CD4-positive, alpha-beta T cell treated with Interleukin-4 for 1 hour (primary cell): ENCODE results near the gene LRRC31.

ENCODE experiments used
- DNase-seq, 2 donors: peaks; one replicate each; pipeline ENCODE4 v3.0.0-alpha.2; 2020 to 2022

The LRRC31 gene

DNA sequence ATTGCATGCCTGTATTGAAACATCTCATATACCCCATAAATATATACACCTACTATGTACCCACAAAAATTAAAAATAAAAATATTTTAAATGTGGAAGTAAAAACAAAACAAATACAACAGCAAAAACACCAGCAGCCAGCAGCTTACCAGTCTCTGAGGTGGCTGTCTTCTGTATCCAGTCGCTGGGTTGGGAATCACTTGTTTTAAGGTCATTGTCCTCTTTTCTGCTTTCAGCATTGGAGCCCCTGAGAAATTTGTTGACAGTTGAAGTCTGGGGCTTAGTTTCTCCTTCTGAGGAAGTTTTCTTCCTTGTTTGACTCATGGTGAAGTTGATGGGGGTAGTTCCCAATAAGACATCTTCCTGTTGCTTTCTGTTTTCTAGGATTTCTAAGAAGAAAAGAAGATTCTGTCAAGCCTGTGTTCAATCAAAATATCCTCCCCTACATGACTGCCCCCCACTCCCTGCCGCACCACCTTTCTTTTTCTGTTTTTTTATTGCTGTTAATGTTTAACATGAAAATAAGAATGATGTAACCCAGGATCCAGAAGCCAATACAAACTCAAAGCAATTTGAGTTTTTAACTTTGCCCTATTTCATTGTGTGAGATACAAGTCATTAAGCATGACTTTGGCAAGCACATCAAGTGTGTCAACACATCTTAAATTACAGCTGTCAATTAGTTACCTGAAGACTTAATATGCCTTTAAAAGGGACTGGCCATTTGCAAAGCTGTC, at the start of gene LRRC31:
LRRC31 (minus strand) TSS at position 452 of the 737 bp plus-strand sequence; CDS start at position 324, 128 bp downstream.
- DNase-seq, result no peak

DNA sequence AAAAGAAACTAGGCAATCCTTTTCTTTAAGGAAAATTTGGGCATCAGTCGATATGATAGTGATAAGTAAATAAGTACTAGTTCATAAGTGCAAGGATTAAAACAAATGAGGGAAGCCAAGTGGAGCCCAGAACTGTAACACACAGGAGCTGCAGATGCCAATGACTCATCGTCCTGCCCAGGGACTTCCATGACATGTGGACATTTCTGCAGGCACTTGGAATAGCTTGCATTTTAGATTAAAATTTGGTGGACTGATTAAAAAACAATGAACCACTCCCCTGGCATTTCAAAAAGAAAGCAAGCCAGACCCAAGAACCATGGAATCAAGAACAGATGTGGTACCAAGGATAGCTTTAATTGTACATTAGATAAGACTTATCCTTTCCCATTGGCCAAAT, 44.6 kb upstream of the LRRC31 start:
- DNase-seq, result no peak

DNA sequence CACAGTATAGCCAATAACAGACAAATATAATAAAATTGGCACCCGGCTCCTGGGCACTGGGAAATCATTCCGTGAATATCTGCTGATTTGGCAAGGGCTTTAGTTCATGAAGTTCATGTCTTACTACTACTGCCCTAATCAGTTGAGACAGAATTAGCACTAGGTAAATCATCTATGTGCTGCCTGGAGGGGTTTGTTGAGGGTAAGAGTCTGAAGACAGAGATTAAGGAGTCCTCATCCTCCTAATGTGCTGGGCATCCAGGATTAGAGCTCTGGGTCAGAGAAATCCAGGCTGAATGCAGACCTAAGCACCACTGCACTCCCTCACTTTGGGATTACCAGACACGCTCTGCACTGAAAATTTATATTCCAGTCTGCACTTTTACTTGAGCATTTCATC, 43.6 kb upstream of the LRRC31 start:
- no peak for DNase-seq

DNA sequence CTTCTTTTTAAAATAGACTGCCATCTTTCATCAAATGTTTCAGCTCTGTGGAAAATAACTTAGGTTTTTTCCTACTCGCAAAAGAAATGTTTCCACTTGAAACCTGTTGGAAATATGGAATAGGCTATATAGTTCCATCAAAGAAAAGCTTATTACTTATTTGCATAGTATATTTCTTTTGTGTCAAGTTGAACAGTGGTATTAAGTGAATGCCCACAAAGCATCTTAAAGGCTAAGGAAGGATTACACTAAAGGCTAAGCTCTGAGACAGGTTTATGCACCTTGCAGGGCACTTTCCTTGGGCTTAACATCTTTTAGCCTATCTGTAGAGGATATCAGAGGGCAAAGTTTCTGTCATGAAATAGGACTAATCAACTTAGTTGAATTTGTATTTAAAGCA, 41.5 kb upstream of the LRRC31 start, which contains the start of gene SAMD7:
SAMD7 (plus strand) TSS at position 301 of the 400 bp plus-strand sequence. CDS start 7,927 bp downstream, outside the sequence.
- no peak for DNase-seq

DNA sequence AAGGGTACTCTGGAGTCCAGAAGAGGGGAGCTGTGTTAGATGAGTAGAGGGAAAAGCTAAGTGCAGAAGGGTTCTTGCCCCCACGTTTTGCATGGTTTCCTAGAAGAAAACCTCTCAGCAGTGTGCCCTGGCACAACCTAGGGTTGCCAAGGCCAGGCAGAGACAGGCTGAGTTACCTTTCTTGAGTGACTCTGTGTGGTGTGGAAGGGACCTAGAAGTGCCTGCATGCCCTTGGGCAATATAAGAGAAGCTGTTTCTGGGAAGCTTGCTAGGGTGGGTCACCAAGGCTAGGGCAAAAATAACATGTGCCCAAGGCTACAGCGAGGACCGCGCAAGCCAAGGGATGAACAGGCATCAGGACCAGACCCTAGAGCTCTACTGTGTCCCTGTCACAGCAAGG, 38.2 kb upstream of the LRRC31 start:
- DNase-seq, result no peak

DNA sequence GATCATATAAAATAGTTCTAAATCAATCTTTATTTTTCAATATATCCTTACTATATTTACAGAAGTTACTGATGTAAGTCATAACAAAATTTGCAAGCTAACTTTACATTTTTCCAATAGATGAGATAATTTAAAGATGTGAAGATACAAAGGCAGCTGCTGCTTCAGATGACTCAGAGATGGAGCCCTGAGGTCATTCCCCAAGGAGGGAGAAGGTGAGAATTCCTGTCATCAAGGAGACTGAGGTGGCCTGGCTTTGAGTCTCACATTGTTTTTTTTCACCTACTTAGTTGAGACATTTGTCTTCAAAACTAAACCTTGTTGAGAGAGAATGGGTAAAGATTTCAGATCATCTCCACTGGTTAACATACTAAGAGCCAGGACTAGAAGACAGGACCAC, 37.7 kb upstream of the LRRC31 start:
- no peak for DNase-seq

DNA sequence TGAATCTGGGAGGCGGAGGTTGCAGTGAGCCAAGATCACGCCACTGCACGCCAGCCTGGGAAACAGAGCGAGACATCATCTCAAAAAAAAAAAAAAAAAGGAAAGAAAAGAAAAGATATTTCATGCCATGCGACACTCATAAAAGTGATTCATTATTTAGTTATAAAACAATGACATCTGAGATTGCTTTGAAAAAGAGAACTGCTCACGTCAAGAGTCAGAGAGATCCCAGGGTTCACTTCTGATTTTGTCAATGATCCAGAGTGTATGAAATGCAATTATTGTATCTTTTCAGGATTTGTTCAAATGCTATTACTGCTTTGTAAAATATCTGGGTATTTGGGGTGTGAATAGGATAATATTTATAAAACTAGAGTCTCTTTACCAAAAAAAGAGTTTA, 35.7 kb upstream of the LRRC31 start:
- no peak for DNase-seq

DNA sequence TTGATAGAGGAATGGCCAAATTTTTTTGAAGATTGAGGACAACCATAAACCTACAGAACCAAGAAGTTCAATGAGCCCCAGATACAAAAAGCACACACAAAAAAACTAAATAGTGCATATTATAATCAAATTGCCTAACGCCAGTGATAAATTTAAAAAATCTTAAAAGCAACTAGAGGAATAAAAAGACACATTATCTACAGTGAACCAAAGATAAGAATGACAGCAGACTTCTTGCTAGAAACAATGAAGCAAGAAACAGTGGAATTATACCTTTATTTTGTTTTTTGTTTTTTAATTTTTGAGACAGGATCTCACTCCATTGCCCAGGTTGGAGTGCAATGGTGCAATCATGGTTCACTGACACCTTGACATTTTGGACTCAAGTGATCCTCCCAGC, 31.7 kb upstream of the LRRC31 start:
- DNase-seq, result no peak

DNA sequence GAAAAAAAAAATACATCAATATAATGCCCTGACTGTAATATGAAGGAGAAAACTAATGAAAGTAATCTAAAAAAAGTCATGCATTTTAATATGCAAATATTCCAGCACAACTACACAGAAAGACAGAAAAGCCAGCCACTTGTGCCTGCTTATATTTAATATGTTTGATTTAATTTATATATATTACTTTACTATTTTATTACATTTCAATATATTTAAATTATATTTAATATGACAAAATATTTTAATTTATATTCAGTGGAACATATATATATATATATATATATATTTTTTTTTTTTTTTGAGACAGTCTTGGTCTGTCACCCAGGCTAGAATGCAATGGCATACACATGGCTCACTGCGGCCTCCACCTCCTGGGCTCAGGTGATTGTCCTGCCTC, 27.5 kb upstream of the LRRC31 start:
- no peak for DNase-seq

DNA sequence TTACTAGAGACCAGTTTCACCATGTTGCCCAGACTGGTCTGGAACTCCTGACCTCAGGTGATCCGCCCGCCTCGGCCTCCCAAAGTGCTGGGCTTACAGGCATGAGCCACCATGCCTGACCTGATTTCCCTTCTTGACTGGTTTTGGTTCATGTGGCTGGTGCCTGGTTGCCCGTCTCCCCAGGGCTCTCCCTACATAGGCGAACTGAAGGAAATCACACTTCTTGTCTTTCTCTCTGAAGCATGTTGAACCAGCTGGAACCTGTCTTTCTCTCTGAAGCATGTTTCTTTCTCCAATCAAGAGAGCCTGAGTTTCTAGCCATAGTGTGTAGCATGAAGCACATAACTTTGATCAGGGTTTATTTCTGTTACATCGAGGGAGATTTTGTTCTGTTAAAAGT, 25.3 kb upstream of the LRRC31 start:
- DNase-seq, result no peak

DNA sequence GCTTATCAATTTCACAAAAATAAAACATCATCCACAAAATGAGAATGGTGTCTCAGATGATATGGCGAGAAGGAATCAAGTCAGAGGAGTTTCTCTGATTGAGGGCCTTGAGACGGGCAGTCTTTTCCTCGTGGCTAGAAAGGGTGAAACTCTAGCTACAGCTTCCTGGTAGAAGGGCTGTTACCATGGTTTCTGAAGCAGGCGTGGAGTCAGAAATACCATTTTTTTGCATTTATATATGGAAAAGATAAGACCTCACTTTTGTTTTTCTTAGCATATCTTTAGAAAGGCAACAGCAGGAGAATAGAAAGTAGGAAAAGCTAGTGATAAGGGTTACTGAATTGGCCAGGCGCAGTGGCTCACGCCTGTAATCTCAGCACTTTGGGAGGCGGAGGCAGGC, 24.4 kb upstream of the LRRC31 start:
- DNase-seq, result no peak

DNA sequence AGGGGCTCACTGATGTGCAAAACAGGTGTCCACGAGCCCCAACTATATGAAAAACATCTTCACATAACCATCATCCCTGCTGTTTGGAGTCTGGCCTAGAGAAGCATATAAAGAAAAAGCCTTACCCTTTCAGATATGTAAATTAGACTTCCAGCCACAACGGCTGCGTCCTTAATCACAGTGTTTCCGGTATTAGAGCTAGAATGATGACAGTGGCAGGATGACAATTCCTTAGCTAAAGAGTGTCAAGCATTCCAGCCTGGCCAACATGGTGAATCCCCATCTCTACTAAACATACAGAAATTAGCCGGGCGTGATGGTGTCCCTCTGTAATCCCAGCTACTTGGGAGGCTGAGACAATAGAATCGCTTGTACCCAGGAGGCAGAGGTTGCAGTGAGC, 22.2 kb upstream of the LRRC31 start:
- no peak for DNase-seq

DNA sequence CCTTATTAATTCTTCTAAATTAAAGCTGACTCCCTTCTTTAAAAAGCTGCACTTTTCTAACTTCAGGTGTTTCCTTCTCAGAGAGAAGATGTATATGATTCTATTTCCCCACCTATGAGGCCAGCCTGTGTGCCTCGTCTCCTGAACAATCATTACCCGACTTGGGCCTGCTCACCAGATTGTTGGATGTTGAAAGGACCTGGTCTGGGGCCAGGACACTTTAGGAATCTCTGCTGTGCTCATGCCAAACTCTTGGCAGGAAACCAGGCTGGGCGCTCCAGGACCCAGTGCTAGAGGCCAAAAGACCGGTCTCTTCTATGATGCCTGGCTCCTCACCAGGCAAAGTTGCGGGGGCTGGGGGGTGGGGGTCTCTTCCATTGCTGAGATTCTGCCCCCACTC, 16.9 kb upstream of the LRRC31 start:
- DNase-seq, result no peak

DNA sequence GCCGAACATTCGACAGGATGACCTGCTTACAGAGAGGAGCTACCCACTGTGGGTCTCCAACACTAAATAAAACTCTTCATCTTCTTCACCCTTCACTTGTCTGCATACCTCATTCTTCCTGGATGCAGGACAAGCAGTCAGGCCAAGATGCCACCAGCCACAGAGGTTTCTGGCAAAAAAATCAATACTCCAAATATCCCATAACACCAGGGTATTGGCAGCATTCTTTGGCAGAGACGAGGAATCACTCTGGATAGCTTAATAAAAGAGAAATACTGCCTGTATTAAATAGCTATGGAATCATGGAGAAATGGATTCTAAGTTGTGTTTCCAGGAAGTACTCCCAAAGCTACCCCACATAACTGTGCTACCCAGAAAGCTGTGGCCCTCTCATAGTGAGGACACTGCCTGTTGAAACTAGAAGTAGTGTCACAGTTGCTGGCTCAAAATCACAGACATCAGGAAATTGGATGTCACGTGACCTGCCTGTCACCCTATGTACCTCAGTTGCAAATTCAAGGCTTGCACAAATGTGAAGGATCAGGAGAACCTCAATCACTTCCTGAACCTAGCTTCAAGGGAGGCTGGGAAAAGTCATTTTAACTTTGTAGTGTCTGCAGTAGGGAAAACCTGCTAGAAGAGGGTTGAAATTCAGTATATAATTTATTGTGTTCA, 11.0 kb upstream of the LRRC31 start:
- no peak for DNase-seq

DNA sequence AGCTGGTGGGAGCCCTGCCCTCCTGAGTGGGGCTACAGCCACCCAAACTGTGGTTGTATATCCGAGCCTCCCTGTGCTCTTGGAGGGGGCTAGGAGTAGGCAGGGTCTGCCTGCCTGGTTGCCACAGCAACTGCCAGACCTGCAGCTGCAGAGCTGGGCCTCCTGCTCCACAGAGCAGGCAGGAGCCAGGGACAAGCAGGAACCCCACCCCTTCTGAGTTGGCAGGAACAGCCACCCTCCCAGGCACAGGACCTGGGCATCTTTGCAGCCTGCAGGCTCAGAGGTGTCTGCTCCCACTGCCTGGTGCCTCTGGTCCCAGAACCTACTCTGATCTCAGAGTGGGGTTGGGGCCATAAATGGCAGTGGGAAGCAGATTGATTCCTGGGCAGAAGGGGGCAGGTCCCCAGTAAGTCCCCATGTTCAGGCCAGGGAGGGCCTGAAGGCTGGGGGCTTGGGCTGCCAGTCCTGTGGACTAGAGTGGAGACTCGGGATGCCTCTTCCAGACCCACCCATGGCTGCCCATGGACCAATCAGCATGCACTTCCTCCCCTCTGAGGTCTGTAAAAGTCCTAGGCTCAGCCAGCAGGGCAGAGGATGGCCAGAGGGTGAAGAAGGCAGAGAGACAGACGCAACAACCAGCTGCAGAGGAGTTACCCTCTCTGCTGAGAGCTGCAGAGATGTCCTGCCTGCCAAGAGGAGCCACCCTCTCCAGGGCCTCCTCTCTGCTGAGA, 10.3 kb upstream of the LRRC31 start:
- DNase-seq, result no peak

DNA sequence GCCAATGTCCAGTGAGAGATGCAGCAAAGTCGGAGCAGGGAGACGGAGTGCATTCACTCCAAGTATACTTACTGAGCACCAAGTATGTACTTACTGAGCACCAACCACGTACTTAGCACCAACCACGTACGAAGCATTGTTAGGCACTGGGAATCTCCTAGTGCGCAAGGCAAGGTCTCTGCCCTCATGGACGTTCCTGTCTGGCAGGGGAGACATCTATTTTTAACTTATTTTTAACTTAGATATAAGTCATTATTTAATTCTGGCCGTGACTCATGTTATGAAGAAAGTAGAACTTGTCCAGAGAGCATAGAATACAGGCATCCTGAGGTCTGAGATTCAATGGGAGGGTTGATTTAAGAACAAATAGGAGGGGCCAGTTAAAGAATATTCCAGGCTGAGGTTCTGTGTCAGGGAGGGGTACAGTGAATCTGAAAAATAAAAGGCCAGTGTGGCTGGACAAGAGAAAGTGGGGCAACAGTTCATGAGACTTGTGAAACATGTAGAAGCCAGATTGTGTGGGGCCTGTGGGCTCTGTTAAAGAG, 9.3 kb upstream of the LRRC31 start:
- no peak for DNase-seq

DNA sequence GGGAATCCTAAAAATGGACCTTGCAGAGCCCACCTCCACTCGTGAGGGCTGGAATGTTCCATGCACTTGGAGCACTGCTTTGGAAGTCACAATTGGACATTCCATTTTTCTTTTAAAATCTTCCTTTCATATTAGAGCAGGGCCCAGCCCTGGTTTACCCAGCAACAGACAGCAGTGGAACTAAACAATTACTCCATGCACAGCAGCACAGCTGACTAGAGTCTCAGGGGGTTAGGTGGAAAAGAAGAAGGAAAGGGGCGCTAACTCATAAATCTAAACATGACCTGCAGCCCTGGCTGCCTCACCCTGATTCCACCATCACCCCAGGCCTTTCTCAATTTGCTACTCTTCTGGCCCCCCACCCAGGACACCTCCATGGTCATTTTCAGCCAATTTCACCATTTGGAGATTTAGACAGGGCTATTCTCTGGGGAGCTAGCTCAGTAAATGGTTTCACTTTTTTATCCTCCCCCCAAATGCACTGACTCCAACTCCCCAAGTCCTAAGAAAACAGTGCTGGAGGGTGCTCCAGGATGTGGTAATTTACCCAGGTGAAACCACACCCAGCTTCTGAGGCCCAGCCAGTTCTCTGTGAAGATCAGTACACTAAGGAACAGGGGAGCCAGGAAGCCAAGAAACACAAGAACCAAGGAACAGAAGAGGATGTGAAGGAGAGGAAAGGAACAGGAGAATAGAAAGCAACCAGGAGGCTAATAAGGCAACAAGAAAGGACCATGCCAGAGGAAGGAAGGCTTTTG, 1.6 kb upstream of the LRRC31 start:
- DNase-seq, result peak in 1 of 2 donors; percentile 3

DNA sequence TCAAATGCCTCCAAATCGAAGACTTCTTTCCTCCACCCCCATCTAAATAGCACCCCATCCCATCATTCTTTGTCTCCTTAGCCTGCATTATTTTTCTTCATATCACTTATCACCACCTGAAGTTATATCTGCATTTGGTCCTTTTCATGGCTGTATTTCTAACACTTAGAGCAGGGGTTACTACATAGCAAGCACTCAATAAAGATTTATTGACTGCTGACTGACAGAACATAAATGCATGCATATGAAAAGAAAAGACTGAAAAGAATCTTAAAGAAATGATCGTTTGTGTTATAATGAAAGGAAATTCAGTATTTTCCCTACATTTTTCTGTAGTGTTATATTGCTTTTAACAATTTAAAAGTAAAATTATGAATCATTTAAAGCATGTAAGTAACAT, 1.4 kb downstream of the LRRC31 start:
- DNase-seq, result no peak

DNA sequence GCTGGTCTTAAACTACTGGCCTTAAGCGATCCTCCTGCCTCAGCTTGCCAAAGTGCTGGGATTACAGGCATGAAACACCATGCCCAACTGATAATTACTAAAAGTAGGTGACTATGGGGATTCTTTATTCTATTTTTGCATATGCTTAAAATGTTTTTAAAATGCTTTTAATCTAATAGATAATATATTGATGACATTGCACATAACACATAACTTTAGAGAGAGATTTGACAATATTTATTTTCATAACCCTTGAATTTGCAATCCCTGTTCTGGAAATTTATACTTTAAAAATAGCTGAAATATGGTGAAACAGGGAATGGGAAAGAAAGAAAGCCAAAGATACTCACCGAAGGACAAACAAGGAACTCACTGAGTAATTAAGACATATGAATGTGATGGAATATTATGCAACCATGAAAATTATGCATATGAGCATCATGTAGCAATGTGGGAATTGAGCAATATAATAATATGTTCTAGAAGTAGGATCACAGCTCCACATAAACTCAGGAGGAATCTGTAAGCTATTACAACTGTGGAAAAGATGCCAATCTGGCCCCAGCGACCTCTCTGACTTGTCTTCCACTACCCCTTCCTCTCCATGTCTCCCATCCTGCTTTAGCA, 2.0 kb downstream of the LRRC31 start:
- no peak for DNase-seq

DNA sequence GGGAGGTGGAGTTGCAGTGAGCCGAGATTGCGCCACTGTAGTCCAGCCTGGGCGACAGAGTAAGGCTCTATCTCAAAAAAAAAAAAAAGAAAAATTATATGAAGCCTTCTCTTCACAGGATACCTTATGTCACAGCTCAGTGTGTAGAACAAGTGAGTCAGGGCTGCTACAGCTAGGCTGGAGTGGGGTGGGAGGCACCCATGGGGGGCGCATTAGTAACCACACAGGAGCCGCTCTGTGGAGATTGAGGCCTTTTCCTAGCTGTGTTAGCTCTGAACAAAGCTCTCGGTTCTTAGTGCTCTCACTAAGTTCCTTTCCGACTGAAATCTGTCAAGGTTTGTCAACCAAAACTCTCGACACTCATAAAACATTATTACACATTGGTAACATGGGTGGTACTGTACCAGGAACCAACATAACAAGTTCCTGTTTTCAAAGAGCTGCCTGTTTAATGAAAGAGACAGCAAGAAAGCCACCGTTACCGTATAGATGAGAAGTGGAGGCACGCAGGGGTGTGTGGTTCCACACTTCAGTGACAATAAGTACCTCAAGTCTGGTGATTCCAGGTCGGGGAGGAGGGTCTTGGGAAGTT, 4.5 kb downstream of the LRRC31 start:
- peak in 1 of 2 donors; percentile 4 for DNase-seq

DNA sequence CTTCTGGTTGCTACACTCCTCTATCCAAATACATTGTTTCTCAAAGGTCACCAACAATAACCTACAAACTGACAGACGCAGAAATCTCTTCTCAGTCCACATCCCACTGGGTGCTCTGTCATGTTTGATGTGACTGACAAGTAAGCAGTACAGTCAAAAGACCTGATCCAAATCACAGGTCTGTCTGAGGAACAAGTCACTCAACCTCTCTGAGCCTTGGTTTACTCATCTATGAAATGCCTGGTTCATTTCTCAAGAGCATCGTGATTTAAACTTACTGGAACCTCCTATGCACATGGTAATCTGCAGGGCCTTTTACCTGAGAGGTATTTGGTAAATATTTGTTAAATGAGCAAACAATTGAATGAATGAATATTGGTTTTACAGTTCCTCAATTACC, 5.5 kb downstream of the LRRC31 start:
- DNase-seq, result no peak

DNA sequence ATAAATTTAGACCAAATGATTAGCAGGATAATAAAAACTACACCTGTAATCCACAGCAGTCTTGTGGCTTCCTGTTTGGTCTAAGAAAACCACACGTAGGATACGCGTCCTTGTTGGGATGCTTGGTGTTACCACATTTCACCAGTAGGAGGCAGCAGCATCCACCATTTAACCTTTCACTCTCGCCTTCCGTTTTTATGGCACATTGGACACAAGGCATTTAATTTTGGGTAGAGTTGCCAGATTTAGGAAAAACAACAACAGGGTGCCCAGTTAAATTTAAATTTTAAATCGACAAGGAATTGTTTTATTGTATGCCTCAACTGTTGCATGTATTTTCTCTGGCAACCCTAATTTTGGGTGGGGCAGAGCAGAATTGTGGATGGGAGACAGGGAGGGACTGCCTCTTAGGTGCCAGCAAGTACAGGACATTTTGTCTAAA, 6.3 kb downstream of the LRRC31 start:
- peak; percentile 76 to 77 for DNase-seq
